ENCODE data around the gene MGLL. TPM values are rescaled to one million over a fixed set of nuclear protein-coding genes. Genes with fewer than 3 reads are reported as not detected.

The MGLL gene
- polyA plus RNA-seq, 1 experiment = 108 TPM

- TF ChIP-seq CTCF (IDR thresholded peaks at IDR 0.05; ENCODE audit: insufficient read depth, low read depth, low read length) = no peak
- CTCF ChIA-PET = interaction anchor here (0.6 to 4.9 kb wide), 15 partner anchors 17 to 233 kb away, joined by 3 to 42 read pairs (median 3); no protein-coding TSS in a partner anchor
- DNase-seq (ENCODE audit: low read depth) = no peak
Measured at GRCh38 chr3:127822682-127823425, 539 bp upstream of the MGLL start.

DNA sequence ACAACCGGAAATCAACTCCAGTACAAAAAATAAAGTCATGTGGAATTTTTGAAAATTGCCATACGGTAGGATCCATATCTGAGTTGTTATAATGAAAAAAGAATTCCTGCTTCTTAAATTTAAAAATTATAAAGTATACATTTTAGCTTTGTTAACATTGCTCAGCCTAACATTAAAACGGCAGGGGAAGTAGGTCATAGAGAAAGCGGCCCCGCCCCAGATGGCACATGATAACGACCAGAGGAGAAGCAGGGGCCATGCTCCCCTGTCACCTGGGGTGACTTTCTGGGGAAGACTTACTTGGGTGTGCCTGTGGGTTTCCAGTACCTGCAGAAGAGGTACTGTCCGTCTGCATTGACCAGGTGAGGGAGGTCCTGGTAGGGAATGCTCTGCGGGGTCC, 921 bp downstream of the MGLL start:
- no peaks in the 10 kb centered on the region for H3K27me3 ChIP-seq (ENCODE audit: control insufficient read depth, insufficient read depth, low read length)
- DNase-seq (ENCODE audit: low read depth) = no peak
- no peak for TF ChIP-seq CTCF (IDR thresholded peaks at IDR 0.05; ENCODE audit: insufficient read depth, low read depth, low read length)
- ChIA-PET CTCF (interaction anchor here (1.0 to 4.9 kb wide), 4 partner anchors 52 to 149 kb away, joined by 3 to 42 read pairs (median 3); no protein-coding TSS in a partner anchor), POLR2A (no interaction called here)
- peak overlapping the region; percentile 92 for H3K4me3 ChIP-seq (ENCODE audit: low read depth, low read length)
- H3K36me3 ChIP-seq (ENCODE audit: control insufficient read depth, insufficient read depth, low read length) = no peaks in the 10 kb centered on the region

More at GRCh38 chr3:127822682-127823425, 539 bp upstream of the MGLL start:
- Histone ChIP-seq H3K36me3 (ENCODE audit: control insufficient read depth, insufficient read depth, low read length) (no peaks in the 10 kb centered on the region), H3K4me3 (ENCODE audit: low read depth, low read length) (peak overlapping the region; percentile 92), H3K27me3 (ENCODE audit: control insufficient read depth, insufficient read depth, low read length) (no peaks in the 10 kb centered on the region)
- POLR2A ChIA-PET = interaction anchor here (0.5 to 0.6 kb wide), 2 partner anchors 87 to 238 kb away, joined by 4 read pairs; no protein-coding TSS in a partner anchor

DNA sequence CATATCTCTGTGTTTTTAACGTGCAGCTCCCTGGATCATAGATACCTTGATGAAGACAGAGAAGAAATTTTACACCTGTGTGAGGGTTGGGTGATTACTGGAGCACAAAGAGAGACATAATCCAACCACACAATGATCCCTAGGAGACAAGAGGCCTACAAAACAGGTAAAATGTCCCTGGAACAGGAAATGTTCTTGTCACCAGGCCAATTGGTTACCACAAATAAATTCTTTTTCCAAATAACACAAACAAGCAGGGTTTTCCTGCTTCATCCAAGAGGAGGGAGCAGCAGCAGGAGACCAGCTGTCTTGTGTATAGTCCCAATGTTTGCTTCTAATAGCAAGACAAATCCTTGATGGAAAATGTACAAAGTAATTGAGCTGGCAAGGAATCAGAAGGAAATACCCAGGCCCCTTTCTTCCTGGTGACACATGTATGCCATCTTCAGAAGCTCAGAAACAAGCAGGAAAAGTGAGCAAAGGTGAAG, 1.4 kb downstream of the MGLL start:
- peaks cover 2% of the 10 kb centered on the region; the same call in 1 of the 2 replicates for H3K36me3 ChIP-seq (ENCODE audit: control insufficient read depth, insufficient read depth, low read length)
- no peak for TF ChIP-seq CTCF (IDR thresholded peaks at IDR 0.05; ENCODE audit: insufficient read depth, low read depth, low read length)
- H3K4me3 ChIP-seq (ENCODE audit: low read depth, low read length) = peak overlapping the region; percentile 92
- no peaks in the 10 kb centered on the region for H3K27me3 ChIP-seq (ENCODE audit: control insufficient read depth, insufficient read depth, low read length)
- POLR2A ChIA-PET = no interaction called here
- DNase-seq (ENCODE audit: low read depth) = no peak
- CTCF ChIA-PET = interaction anchor here (1.0 to 4.9 kb wide), 4 partner anchors 124 to 166 kb away, joined by 3 to 42 read pairs (median 3); no protein-coding TSS in a partner anchor

DNA sequence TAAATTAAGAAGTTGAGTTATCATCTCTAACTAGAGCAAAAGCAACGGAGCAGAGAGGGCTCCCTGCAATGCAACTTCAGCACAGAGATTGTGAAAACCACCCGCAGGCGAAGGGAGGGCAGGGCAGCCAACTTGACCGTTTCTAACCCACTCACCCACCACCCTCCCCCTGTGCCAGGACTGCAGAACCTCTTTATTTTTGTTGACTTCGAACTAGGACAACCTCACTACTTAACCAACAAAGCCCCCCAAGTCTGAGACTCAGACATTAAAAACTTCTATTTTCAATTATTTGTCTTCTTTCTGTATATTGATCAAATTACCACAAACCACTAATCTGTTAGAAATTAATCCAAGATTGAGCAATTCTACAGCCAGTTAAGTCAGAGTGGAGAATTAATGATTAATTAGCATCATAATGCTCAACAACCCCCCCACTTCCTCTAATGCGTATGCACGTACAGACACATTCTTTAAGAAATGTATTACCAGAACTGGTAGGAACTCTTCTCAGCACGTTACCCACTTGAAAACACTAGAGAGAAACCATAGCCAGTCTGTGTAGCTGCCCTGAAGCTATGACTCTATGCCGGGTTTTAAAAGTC, 2.0 kb downstream of the MGLL start:
- POLR2A ChIA-PET = no interaction called here
- peaks cover 2% of the 10 kb centered on the region; the same call in 1 of the 2 replicates for H3K36me3 ChIP-seq (ENCODE audit: control insufficient read depth, insufficient read depth, low read length)
- H3K27me3 ChIP-seq (ENCODE audit: control insufficient read depth, insufficient read depth, low read length) = no peaks in the 10 kb centered on the region
- no peak for DNase-seq (ENCODE audit: low read depth)
- peak; percentile 35; the same call in 1 of the 2 replicates for TF ChIP-seq CTCF (IDR thresholded peaks at IDR 0.05; ENCODE audit: insufficient read depth, low read depth, low read length)
- peak overlapping the region; percentile 92 for H3K4me3 ChIP-seq (ENCODE audit: low read depth, low read length)
- CTCF ChIA-PET = interaction anchor here (0.7 to 4.9 kb wide), 4 partner anchors 9 to 165 kb away, joined by 3 to 42 read pairs (median 3); no protein-coding TSS in a partner anchor

DNA sequence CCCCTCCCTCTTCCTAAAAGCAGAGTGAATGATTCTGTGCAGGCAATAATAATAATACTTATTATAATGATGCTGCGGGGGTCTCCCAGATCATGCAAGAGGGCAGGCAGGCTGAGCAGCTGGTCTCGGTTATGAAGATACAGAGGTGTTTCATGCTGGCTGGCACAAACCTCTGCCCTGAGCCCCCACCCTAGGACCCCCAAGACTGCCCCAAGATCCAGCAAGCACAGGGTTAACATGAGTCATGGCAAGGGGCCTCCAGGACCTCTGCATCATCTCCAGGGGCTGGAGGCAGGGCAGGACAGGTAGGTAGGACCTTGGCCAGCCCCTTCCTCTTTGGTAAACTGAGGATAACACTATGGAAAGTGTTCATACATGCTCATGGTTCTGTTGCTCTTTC, 2.7 kb downstream of the MGLL start:
- Histone ChIP-seq H3K27me3 (ENCODE audit: control insufficient read depth, insufficient read depth, low read length) (no peaks in the 10 kb centered on the region), H3K4me3 (ENCODE audit: low read depth, low read length) (no peak overlapping the region; the same call in 1 of the 2 replicates), H3K36me3 (ENCODE audit: control insufficient read depth, insufficient read depth, low read length) (peaks cover 4% of the 10 kb centered on the region)
- ChIA-PET CTCF (interaction anchor here (0.6 to 4.9 kb wide), 5 partner anchors 9 to 164 kb away, joined by 3 to 42 read pairs (median 3); no protein-coding TSS in a partner anchor), POLR2A (no interaction called here)
- no peak for TF ChIP-seq CTCF (IDR thresholded peaks at IDR 0.05; ENCODE audit: insufficient read depth, low read depth, low read length)
- no peak for DNase-seq (ENCODE audit: low read depth)

Measured in BJ (cell line).